Suprapubic skin (tissue), 4 donors: Measurements from ENCODE around the gene TLE4.

ENCODE experiments used
- POLR2A ChIP-seq, 2 donors: fragments of 450-650 bp; IDR thresholded peaks; one replicate each; pipeline ENCODE4 v1.6.1; 2017; ENCODE audit warnings: antibody characterized with exemption in 2 of 2, mild to moderate bottlenecking in 2 of 2, moderate library complexity in 2 of 2
- POLR2AphosphoS5 ChIP-seq, 3 donors: sonication (generic); formaldehyde crosslinking; IDR thresholded peaks; one replicate each; pipeline ENCODE4 v1.6.1; 2017; ENCODE audit warnings: antibody characterized with exemption in 3 of 3
- TF ChIP-seq, protein P1 (sequence below), 2 donors: fragments of 200-600 bp in 1 of 2; fragments of 450-650 bp in 1 of 2; sonication (generic) in 1 of 2; IDR thresholded peaks; one replicate each; pipeline ENCODE4 v1.5.1; 2016 to 2019; ENCODE audit warnings: antibody characterized with exemption in 2 of 2, mild to moderate bottlenecking in 1 of 2, moderate library complexity in 1 of 2

- TF ChIP-seq, protein P1, sequence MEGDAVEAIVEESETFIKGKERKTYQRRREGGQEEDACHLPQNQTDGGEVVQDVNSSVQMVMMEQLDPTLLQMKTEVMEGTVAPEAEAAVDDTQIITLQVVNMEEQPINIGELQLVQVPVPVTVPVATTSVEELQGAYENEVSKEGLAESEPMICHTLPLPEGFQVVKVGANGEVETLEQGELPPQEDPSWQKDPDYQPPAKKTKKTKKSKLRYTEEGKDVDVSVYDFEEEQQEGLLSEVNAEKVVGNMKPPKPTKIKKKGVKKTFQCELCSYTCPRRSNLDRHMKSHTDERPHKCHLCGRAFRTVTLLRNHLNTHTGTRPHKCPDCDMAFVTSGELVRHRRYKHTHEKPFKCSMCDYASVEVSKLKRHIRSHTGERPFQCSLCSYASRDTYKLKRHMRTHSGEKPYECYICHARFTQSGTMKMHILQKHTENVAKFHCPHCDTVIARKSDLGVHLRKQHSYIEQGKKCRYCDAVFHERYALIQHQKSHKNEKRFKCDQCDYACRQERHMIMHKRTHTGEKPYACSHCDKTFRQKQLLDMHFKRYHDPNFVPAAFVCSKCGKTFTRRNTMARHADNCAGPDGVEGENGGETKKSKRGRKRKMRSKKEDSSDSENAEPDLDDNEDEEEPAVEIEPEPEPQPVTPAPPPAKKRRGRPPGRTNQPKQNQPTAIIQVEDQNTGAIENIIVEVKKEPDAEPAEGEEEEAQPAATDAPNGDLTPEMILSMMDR (IDR thresholded peaks at IDR 0.05): no peak
- no peak for TF ChIP-seq POLR2AphosphoS5 (IDR thresholded peaks at IDR 0.05)
- no peak for TF ChIP-seq POLR2A (IDR thresholded peaks at IDR 0.05)
Measured at GRCh38 chr9:79656169-79656568, 84.4 kb downstream of the TLE4 start.
